HG02943 (cell line): Measurements from ENCODE around the gene MRPL52.
"Not testable (repeated sequence)": the region's sequence is repeated elsewhere in the genome, so short reads cannot be mapped to it uniquely, and the experiment has no call there.

Experiments
- ATAC-seq: cut with Tn5 transposase; IDR thresholded peaks from one replicate; pipeline ENCODE4 v1.9.1; 2021; ENCODE audit warnings: mild to moderate bottlenecking, low read depth, moderate library complexity; ENCODE audit not compliant: unreplicated experiment

The MRPL52 gene

GRCh38 chr14:22837750-22838538 is 8.3 kb downstream of the MRPL52 start:
- ATAC-seq: no peak

DNA sequence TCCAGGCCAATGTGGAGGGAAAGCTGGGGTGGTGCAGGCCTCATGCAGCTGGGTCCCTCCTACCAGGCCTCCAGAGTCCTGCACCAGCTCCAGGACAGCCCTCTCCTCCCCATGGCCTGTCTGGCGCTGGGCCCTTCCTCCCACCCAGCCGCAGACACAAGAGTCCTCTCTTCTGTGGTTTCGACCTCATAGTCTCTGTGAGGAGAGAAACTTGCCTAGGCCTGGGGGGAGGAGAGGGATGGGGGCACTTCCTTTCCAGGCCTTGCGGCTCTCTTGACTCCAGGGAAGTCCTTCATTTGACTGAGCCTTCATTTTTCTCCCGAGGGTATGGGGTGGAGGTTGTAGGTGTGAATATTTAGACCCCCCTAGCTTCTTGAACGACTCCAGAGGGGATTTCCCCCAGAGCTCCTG is 8.9 kb downstream of the MRPL52 start:
- ATAC-seq: no peak

DNA sequence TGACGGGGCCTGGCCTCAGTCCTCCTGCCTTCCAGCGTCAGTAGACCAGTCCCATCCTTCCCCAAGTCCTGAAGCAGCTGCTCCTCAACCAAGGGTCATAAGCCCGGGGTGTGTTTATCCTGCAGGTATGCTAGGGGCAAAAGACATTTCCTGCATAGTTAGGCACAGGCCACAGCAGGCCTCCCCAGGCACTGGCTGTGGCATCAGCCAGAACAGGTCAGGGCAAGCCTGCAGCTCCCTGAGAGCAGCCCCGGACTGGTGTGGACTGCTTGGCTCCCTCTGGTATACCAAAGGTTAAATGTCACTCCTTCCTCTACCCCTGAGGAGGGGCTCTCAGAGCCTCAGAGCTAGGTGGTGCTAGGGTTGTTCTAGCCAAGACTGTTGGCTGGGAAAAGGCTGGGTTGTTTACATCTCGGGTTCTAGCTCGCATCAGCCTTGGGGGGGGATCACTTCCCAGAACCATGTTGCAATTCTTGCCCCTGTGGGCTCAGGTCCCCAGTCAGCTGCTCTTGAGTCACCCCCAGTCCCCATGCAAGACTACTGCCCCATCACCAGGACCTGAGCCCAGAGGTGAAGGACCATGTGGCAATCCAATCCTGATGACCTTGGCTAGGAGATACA is 9.6 kb downstream of the MRPL52 start:
- ATAC-seq: no peak

DNA sequence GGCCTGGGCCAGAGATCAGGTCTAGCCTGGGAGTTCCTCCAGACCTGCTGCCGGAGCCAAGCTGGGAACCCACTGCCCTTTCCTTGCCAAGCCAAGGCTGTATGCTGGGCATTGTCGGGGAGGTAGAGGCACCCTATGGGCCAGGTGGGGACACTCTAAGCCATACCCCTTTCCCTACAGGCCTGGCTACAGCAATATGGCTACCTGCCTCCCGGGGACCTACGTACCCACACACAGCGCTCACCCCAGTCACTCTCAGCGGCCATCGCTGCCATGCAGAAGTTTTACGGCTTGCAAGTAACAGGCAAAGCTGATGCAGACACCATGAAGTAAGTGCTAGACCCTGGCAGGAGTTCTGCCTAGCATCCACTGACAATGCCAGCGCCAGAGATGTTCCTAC is 11.6 kb downstream of the MRPL52 start:
- no peak for ATAC-seq

DNA sequence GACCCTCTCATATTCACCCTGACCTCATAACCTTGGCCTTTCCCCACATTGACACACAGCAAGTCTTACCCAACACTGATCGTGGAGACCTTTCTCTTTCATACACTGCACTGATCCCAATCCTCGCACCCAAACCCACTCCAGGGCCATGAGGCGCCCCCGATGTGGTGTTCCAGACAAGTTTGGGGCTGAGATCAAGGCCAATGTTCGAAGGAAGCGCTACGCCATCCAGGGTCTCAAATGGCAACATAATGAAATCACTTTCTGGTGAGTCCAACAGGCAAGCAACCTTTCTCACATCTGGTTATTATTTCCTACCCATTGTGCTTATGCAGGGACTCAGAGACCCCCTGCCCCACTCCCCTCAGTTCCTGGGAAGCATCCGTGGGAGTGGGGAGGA is 12.1 kb downstream of the MRPL52 start:
- no peak for ATAC-seq

GRCh38 chr14:22842211-22843122 is 12.8 kb downstream of the MRPL52 start:
- no peak for ATAC-seq

DNA sequence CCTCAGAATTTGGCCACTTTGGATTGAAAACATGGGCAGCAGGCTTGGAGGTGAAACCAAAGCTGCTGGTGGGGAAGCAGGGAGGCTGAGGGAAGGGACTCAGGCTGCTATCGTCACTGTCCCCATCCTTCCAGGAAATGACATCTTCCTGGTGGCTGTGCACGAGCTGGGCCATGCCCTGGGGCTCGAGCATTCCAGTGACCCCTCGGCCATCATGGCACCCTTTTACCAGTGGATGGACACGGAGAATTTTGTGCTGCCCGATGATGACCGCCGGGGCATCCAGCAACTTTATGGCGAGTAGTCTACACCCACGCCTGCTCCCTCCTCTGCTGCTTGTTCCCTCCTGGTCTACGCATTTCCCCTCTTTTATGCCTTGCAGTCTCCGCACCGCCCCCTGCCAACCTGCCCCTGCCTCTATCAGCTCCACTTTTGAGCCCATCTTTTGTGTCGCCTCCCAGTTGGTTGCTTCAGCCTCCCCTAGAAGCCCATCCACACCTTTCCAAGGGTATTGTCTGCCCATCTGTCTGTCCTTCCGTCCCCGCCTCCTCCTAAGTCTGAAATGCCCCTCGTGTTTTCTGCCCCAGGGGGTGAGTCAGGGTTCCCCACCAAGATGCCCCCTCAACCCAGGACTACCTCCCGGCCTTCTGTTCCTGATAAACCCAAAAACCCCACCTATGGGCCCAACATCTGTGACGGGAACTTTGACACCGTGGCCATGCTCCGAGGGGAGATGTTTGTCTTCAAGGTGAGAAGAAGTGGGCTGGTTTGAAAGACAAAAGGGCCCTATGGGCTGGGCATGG is 13.6 kb downstream of the MRPL52 start:
- no peak for ATAC-seq

- no peak for ATAC-seq
Measured at GRCh38 chr14:22844221-22845102, 14.8 kb downstream of the MRPL52 start.

DNA sequence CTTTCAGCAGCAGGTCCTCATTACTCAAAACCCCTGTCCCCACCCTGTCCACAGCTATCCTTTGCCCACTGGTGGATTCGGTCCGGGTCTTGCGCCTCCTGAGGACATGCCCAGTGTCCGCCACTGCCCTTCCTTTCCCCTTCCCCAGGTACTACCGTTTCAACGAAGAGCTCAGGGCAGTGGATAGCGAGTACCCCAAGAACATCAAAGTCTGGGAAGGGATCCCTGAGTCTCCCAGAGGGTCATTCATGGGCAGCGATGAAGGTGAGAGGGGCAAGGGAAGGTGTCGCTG is 15.4 kb downstream of the MRPL52 start:
- ATAC-seq: no peak

GRCh38 chr14:22845821-22846625 is 16.3 kb downstream of the MRPL52 start:
- ATAC-seq: no peak

- ATAC-seq: no peak
Measured at GRCh38 chr14:22846811-22847307, 17.2 kb downstream of the MRPL52 start.

DNA sequence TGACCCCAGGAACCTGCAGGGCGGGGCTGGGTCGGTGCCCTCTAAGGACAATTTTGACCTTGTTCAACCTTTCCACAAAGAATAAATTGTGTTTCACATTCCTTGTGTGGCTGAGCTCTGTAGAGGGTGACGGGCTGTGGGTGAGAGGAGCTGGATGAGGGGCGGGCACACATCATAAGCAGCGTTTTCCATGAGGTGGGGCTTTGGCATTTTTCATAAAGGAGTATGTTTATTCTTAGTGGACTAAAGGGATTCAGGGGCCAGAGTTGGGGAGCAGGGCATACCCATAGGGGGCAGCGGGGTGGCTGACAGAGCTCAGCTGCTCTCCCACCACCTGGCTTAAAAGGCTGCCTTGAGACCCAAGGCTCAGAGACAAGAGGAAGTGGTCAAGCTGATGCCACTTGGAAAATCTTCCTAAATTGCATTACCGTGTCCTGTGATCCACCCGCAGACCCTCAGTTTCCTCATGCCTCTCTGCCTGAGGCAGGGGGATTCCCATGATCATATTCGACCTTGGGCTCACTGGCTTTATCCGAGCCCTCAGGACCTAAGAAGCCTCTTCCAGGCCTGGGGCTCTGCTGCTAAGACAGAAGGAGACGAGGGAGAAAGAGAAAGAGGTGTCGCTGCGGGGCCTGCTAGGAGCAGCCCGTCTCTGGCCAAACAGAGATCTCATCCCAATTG is 18.1 kb downstream of the MRPL52 start:
- no peak for ATAC-seq

GRCh38 chr14:22848351-22849164 is 18.9 kb downstream of the MRPL52 start:
- ATAC-seq: no peak

- no peak for ATAC-seq
Measured at GRCh38 chr14:22849212-22849819, 19.6 kb downstream of the MRPL52 start.

DNA sequence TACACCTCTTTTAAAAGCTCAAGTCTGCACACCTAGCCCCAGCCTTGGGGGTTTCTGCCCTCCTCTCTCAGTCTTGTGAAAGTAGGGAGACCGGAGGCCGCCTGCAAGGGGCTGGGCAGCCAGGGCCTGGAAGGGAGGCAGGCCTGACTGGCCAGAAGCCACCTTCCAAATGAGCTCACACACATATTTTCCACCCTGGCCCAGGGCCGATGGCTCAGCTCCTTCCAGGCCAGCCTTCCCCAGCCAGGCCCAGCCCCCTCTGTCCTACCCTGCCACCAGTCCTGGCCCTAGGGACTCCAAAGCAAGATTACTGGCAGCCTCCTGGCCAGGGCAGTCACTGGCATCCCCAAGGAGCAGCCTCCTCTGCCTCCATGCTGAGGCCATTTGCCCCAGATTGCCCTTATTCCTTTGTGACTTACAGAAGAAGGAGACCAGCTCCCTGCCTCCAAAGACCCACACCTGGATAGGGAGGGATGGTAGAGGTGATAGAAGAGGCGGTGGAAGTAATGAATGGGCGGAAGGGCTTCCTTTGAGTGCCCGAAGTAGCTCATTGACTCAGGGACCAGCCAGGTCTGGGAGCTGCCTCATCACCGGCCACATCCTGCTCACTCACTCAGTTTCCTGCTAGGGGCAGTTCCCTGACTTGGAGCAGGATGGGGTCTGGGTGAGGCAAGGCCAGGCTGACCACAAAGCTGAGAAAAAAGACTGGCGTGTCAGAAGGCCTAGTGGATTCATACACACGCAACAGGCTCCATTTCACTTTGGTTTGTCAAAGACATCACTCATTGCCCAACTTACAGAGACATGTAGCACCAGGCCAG is 21.5 kb downstream of the MRPL52 start:
- ATAC-seq: no peak

GRCh38 chr14:22852178-22852577 is 22.5 kb downstream of the MRPL52 start:
- ATAC-seq: not testable (repeated sequence)
